ENCODE measurements around the gene ZBTB46.

GRCh38 chr20:63811491-63811875 lies 19.6 kb downstream of the ZBTB46 start:
- TF ChIP-seq CTCF (IDR thresholded peaks at IDR 0.05; ENCODE audit: insufficient read depth, low read length, poor library complexity, severe bottlenecking) (no peak), EZH2phosphoT487 (conservative IDR thresholded peaks at IDR 0.05; ENCODE audit: low read length) (no peak)

Data from SU-DHL-6 (cell line).